IMR-90 (cell line): ENCODE results near the gene KCMF1. TPM values are rescaled to one million over a fixed set of nuclear protein-coding genes. Genes with fewer than 3 reads are reported as not detected.

Experiments used
- ATAC-seq: fragments of 200-7000 bp; cut with Tn5 transposase; 2 replicates; pipeline ENCODE4 v1.9.1; 2020; ENCODE audit warnings: low read depth, mild to moderate bottlenecking, moderate library complexity
- BruUV-seq: library from RNA; stranded (reverse); fragments of 400-500 nt; replicated peaks from 2 replicates; lab custom pipeline; 2021; lab: Mats Ljungman, UMichigan
- CTCF ChIA-PET: fragments of 300-600 bp; formaldehyde crosslinking; extraction: SDS; loops from one replicate; lab custom pipeline; 2021; ENCODE audit warnings: antibody characterized with exemption; lab: Yijun Ruan, JAX
- POLR2A ChIA-PET: fragments of 300-600 bp; sonication (Branson Sonifier 250); formaldehyde crosslinking; loops from one replicate; lab custom pipeline; 2022; ENCODE audit warnings: antibody characterized with exemption; ENCODE audit not compliant: unreplicated experiment; lab: Charles Lee
- DNase-seq: peaks from one replicate; pipeline ENCODE4 v3.0.0; 2013
- H2AFZ ChIP-seq: replicated peaks from 2 replicates; pipeline ENCODE3; 2013; ENCODE audit warnings: low read length, mild to moderate bottlenecking; ENCODE audit not compliant: poor library complexity
- H2AK5ac ChIP-seq: 2 replicates; pipeline ENCODE4 v1.6.1; 2013; ENCODE audit warnings: low read depth, low read length, inconsistent platforms
- H2AK9ac ChIP-seq: replicated peaks from 2 replicates; pipeline ENCODE3; 2013; ENCODE audit warnings: mild to moderate bottlenecking, low read depth, low read length, moderate library complexity; ENCODE audit not compliant: poor library complexity
- H2BK120ac ChIP-seq: 2 replicates; pipeline ENCODE4 v1.6.1; 2013; ENCODE audit warnings: low read depth, low read length, inconsistent platforms
- H2BK15ac ChIP-seq: 3 replicates; pipeline ENCODE4 v1.6.1; 2013; ENCODE audit warnings: low read depth, low read length, inconsistent platforms
- H2BK20ac ChIP-seq: 2 replicates; pipeline ENCODE4 v1.6.1; 2013; ENCODE audit warnings: low read depth, mild to moderate bottlenecking, inconsistent platforms, low read length, moderate library complexity
- H2BK5ac ChIP-seq: 2 replicates; pipeline ENCODE4 v1.6.1; 2013; ENCODE audit warnings: mild to moderate bottlenecking, low read depth, low read length, inconsistent platforms; ENCODE audit not compliant: poor library complexity, severe bottlenecking
- H3K14ac ChIP-seq: replicated peaks from 2 replicates; pipeline ENCODE4 v1.6.1; 2013; ENCODE audit warnings: low read depth, low read length, inconsistent platforms
- H3K18ac ChIP-seq: 2 replicates; pipeline ENCODE4 v1.6.1; 2013; ENCODE audit warnings: low read depth, low read length, control low read depth
- H3K23ac ChIP-seq: 2 replicates; pipeline ENCODE4 v1.6.1; 2013; ENCODE audit warnings: low read depth, low read length, inconsistent platforms
- H3K27ac ChIP-seq: 2 replicates; pipeline ENCODE4 v1.5.1; 2013; ENCODE audit warnings: mild to moderate bottlenecking, control low read depth, low read length; ENCODE audit not compliant: insufficient read depth
- H3K27me3 ChIP-seq: 2 replicates; pipeline ENCODE4 v1.6.1; 2013; ENCODE audit warnings: low read length; ENCODE audit not compliant: control insufficient read depth, insufficient read depth
- H3K36me3 ChIP-seq: 2 replicates; pipeline ENCODE4 v1.6.1; 2013; ENCODE audit warnings: low read length, mixed read lengths; ENCODE audit not compliant: control insufficient read depth, insufficient read depth
- H3K4ac ChIP-seq: 2 replicates; pipeline ENCODE4 v1.6.1; 2013; ENCODE audit warnings: low read depth, low read length, inconsistent platforms
- H3K4me1 ChIP-seq: 2 replicates; pipeline ENCODE4 v1.6.1; 2013; ENCODE audit warnings: low read length, mixed read lengths; ENCODE audit not compliant: control insufficient read depth, insufficient read depth
- H3K4me2 ChIP-seq: 2 replicates; pipeline ENCODE4 v1.6.1; 2013; ENCODE audit warnings: low read depth, mild to moderate bottlenecking, control low read depth, low read length, moderate library complexity
- H3K4me3 ChIP-seq: 2 replicates; pipeline ENCODE4 v1.5.1; 2013; ENCODE audit warnings: low read depth, mild to moderate bottlenecking, control low read depth, low read length, moderate library complexity; ENCODE audit not compliant: insufficient read depth
- H3K56ac ChIP-seq: 2 replicates; pipeline ENCODE4 v1.6.1; 2013; ENCODE audit warnings: low read length, inconsistent platforms; ENCODE audit not compliant: insufficient read depth; ENCODE audit errors: extremely low read depth
- H3K79me1 ChIP-seq, 2 experiments: 2 replicates each; pipeline ENCODE4 v1.6.1; 2013; ENCODE audit warnings: low read length in 2 of 2, inconsistent platforms in 1 of 2, low read depth in 1 of 2
- H3K9ac ChIP-seq: 2 replicates; pipeline ENCODE4 v1.6.1; 2013; ENCODE audit warnings: low read depth, low read length, control low read depth
- H3K9me1 ChIP-seq: 2 replicates; pipeline ENCODE4 v1.6.1; 2013; ENCODE audit warnings: low read length, inconsistent platforms; ENCODE audit not compliant: insufficient read depth
- H3K9me3 ChIP-seq: 2 replicates; pipeline ENCODE4 v1.6.1; 2013; ENCODE audit warnings: low read length; ENCODE audit not compliant: control insufficient read depth, insufficient read depth
- H4K20me1 ChIP-seq: 2 replicates; pipeline ENCODE4 v1.6.1; 2013; ENCODE audit warnings: low read length, inconsistent platforms; ENCODE audit not compliant: insufficient read depth
- H4K5ac ChIP-seq: 2 replicates; pipeline ENCODE4 v1.6.1; 2013; ENCODE audit warnings: mild to moderate bottlenecking, low read depth, low read length, control low read depth
- H4K8ac ChIP-seq, 2 experiments: 2 replicates each; pipeline ENCODE4 v1.6.1; 2013; ENCODE audit warnings: low read depth in 2 of 2, low read length in 2 of 2, control low read depth in 1 of 2, inconsistent platforms in 1 of 2
- H4K91ac ChIP-seq: 2 replicates; pipeline ENCODE4 v1.6.1; 2013; ENCODE audit warnings: low read depth, low read length, inconsistent platforms; ENCODE audit not compliant: insufficient read depth
- CHD1 ChIP-seq: IDR thresholded peaks from 2 replicates; pipeline ENCODE4 v1.6.1; 2012; ENCODE audit warnings: low read depth, low read length, improper control_type of control experiment
- FOS ChIP-seq: fragments of 150-350 bp; IDR thresholded peaks from 2 replicates; pipeline ENCODE4 v1.6.1; 2016; ENCODE audit warnings: low read depth, low read length
- WGBS, 2 experiments: methylation state at CpG; one replicate each; pipeline versions ENCODE4 v1.1.5 to v1.1.7; 2013; ENCODE audit warnings: missing lambda C conversion rate in 2 of 2; ENCODE audit not compliant: insufficient read length in 1 of 2; ENCODE audit errors: extremely low coverage in 2 of 2; 5-methylcytosine and 5-hydroxymethylcytosine counted together
- dilution Hi-C: fragments of 300-500 bp; cut with HindIII; formaldehyde crosslinking; loops from one replicate; pipeline ENCODE4 v1.14.3; 2018; ENCODE audit warnings: low sequenced_read_pairs; ENCODE audit not compliant: unreplicated experiment
- in situ Hi-C: fragments of 300-500 bp; cut with MboI; formaldehyde crosslinking; loops from 3 replicates; pipeline ENCODE4 v1.14.3; 2019; ENCODE audit warnings: low sequenced_read_pairs, inconsistent platforms, mixed read lengths
- intact Hi-C: fragments of 100-400 bp; cut with micrococcal nuclease; formaldehyde crosslinking; loops from 2 replicates; pipeline ENCODE4 v1.10.0; 2022
- polyA plus RNA-seq, 3 experiments: library from polyadenylated mRNA; depleted of rRNA; stranded (reverse); fragments of >200 nt; gene quantifications; 2 replicates each; pipeline ENCODE4 v1.2.3, GENCODE V29; 2012; ENCODE audit warnings: low replicate concordance in 1 of 3
- total RNA-seq: library from RNA; depleted of rRNA; stranded (reverse); fragments of >200 nt; gene quantifications from 2 replicates; pipeline ENCODE4 v1.2.3, GENCODE V29; 2012
- TF ChIP-seq, protein P1 (sequence below): conservative IDR thresholded peaks from 2 replicates; pipeline ENCODE4 v1.5.1; 2012; ENCODE audit warnings: mild to moderate bottlenecking, low read depth, low read length, improper control_type of control experiment

The KCMF1 gene
- total and polyA plus RNA-seq, 2 of the 4 experiments (the other 2 are of a cell fraction): 49.9 to 108 TPM

DNA sequence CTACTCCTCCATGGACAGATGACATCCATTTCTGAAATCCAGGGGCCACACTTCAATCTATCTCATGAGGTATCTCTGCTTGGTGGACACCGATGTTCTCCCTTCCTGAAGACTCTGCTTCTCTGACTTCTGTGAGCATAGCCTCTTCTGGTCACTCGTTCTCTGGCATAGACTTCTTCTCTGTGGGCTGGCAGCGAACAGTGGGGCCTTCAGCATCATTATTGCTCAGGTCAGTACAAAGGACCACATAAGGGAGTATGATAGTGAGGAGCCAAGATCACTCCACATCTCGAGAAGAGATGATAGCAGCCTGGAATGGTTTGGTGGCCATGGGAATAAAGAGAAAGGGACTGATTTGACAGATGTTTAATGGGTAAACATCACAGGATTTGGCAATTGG, 8.0 kb upstream of the KCMF1 start:
- no peak overlapping the region for H2AK9ac ChIP-seq
- peak overlapping the region in 1 of 2 experiments; percentile 68; a peak in 1 of 4 replicates for H4K8ac ChIP-seq
- H3K18ac ChIP-seq: peak overlapping the region; percentile 44; the same call in 1 of the 2 replicates
- BruUV-seq: no TSS peak
- CTCF ChIA-PET: no interaction called here
- no peaks in the 10 kb centered on the region for H3K27me3 ChIP-seq
- peaks cover 28 to 64% of the 10 kb centered on the region in 2 experiments for H3K79me1 ChIP-seq
- no peaks in the 10 kb centered on the region for H3K9me3 ChIP-seq
- H4K91ac ChIP-seq: peak overlapping the region; percentile 40; the same call in 1 of the 2 replicates
- no peak overlapping the region for H3K4me3 ChIP-seq
- peaks cover 22% of the 10 kb centered on the region for H3K9me1 ChIP-seq
- no peak for ATAC-seq
- peak overlapping the region; percentile 46; the same call in 1 of the 2 replicates for H2BK20ac ChIP-seq
- 100% methylated on average over 2 of the region's 4 CpGs; no CpG with 5 or more reads in 1 of the 2 experiments for WGBS, 2 experiments
- H4K20me1 ChIP-seq: peaks cover 36% of the 10 kb centered on the region
- H2BK5ac ChIP-seq: peak overlapping the region; percentile 49
- H2AFZ ChIP-seq: no peak overlapping the region
- H3K23ac ChIP-seq: peak overlapping the region; percentile 38; the same call in 1 of the 2 replicates
- H3K36me3 ChIP-seq: peaks cover 10% of the 10 kb centered on the region
- TF ChIP-seq CHD1 (no peak), FOS (no peak)
- TF ChIP-seq, protein P1, sequence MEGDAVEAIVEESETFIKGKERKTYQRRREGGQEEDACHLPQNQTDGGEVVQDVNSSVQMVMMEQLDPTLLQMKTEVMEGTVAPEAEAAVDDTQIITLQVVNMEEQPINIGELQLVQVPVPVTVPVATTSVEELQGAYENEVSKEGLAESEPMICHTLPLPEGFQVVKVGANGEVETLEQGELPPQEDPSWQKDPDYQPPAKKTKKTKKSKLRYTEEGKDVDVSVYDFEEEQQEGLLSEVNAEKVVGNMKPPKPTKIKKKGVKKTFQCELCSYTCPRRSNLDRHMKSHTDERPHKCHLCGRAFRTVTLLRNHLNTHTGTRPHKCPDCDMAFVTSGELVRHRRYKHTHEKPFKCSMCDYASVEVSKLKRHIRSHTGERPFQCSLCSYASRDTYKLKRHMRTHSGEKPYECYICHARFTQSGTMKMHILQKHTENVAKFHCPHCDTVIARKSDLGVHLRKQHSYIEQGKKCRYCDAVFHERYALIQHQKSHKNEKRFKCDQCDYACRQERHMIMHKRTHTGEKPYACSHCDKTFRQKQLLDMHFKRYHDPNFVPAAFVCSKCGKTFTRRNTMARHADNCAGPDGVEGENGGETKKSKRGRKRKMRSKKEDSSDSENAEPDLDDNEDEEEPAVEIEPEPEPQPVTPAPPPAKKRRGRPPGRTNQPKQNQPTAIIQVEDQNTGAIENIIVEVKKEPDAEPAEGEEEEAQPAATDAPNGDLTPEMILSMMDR: no peak
- peaks cover 29% of the 10 kb centered on the region for H3K4me1 ChIP-seq
- in situ Hi-C loops (no loop called here), intact Hi-C loops (no loop called here), dilution Hi-C loops (no loop called here)
- peak overlapping the region; percentile 9; the same call in 1 of the 2 replicates for H4K5ac ChIP-seq
- no peak overlapping the region for H3K27ac ChIP-seq
- H3K4ac ChIP-seq: peak overlapping the region; percentile 66; the same call in 1 of the 2 replicates
- H2AK5ac ChIP-seq: peak overlapping the region; percentile 80
- no peak overlapping the region for H3K56ac ChIP-seq
- DNase-seq: no peak
- peak overlapping the region; percentile 48; the same call in 2 of the 3 replicates for H2BK15ac ChIP-seq
- H2BK120ac ChIP-seq: peak overlapping the region; percentile 20; the same call in 1 of the 2 replicates
- POLR2A ChIA-PET: no interaction called here
- H3K4me2 ChIP-seq: no peak overlapping the region
- H3K9ac ChIP-seq: no peak overlapping the region
- peak overlapping the region; percentile 48; the same call in 1 of the 2 replicates for H3K14ac ChIP-seq
